ENCODE results near the gene PALM2AKAP2. TPM values are rescaled to one million over a fixed set of nuclear protein-coding genes. Genes with fewer than 3 reads are reported as not detected.

Gene PALM2AKAP2
- total and polyA plus RNA-seq, 7 donors = 0.60 to 4.5 (median 1.2) TPM; not detected in 1

GRCh38 chr9:109781086-109781485, 1.1 kb downstream of the PALM2AKAP2 start:
- H3K9me3 ChIP-seq = no peaks in the 10 kb centered on the region
- TF ChIP-seq EP300 (IDR thresholded peaks at IDR 0.05) = no peak
- TF ChIP-seq CTCF (IDR thresholded peaks at IDR 0.05) = no peak
- WGBS, 2 donors = 64 to 72% methylated on average over 5 of the region's 5 CpGs
- intact Hi-C loops (cut with DNase I) = no loop called here
- H3K27me3 ChIP-seq = peaks cover 0 to 5% (median 0%) of the 10 kb centered on the region in 3 donors
- no peak for DNase-seq
- peak overlapping the region in 3 of 4 donors; percentile 16 to 71 (median 38) for H3K27ac ChIP-seq
- H3K4me3 ChIP-seq = peak overlapping the region in 3 of 4 donors; percentile 50 to 68 (median 63)
- H3K4me1 ChIP-seq = peaks cover 0 to 15% (median 10%) of the 10 kb centered on the region in 4 donors
- H3K36me3 ChIP-seq = no peaks in the 10 kb centered on the region

DNA sequence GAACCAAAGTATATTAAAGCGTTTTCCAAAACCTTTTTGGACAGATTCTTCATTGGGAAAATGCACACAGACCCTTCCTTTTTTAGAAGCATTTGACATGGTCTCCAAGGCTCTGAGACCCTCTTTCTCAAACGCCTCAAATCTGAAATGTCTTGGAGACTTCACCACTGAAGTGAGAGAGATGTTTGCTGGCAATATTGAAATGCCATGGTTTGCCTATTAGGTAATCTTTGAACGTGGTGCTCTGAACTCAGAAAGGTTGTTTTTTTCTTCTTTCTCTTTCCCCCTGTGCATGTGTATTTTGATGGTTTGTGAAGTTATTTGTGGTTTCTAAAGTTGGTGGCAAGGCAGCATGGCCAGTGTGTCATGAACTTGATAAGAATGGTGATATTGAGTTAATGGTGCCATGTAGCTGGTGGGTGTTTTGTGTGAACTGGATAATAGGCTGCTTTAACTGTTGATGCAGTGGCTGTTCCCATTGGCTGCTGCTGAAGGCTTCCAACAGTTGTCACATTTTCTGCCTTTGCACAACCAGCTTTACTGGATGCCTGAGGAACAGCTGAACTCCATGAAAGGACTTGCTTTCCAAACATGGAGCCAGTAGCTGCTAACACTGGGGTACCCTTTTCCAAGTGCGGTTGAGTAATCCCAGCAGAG, 1.7 kb downstream of the PALM2AKAP2 start:
- 67 to 72% methylated on average over 4 of the region's 4 CpGs for WGBS, 2 donors
- peak; percentile 71 for DNase-seq
- TF ChIP-seq CTCF (IDR thresholded peaks at IDR 0.05) (no peak), EP300 (IDR thresholded peaks at IDR 0.05) (no peak), POLR2AphosphoS5 (IDR thresholded peaks at IDR 0.05) (peak in 1 of 4 donors; percentile 25), POLR2A (IDR thresholded peaks at IDR 0.05) (no peak)
- H3K27ac ChIP-seq = peak overlapping the region in 1 of 4 donors; percentile 71
- H3K27me3 ChIP-seq = peaks cover 0 to 5% (median 0%) of the 10 kb centered on the region in 3 donors
- H3K4me3 ChIP-seq = peak overlapping the region in 2 of 4 donors; percentile 63 to 68
- H3K4me1 ChIP-seq = peaks cover 0 to 15% (median 10%) of the 10 kb centered on the region in 4 donors
- intact Hi-C loops (cut with DNase I) = no loop called here
- no peaks in the 10 kb centered on the region for H3K36me3 ChIP-seq
- H3K9me3 ChIP-seq = no peaks in the 10 kb centered on the region

GRCh38 chr9:109787735-109788134, 7.7 kb downstream of the PALM2AKAP2 start:
- intact Hi-C loops (cut with DNase I) = no loop called here
- Histone ChIP-seq H3K36me3 (no peaks in the 10 kb centered on the region), H3K4me3 (no peak overlapping the region), H3K4me1 (peaks cover 0 to 14% (median 3%) of the 10 kb centered on the region in 4 donors), H3K9me3 (no peaks in the 10 kb centered on the region), H3K27me3 (no peaks in the 10 kb centered on the region), H3K27ac (no peak overlapping the region)
- no peak for DNase-seq
- no peak for TF ChIP-seq CTCF (IDR thresholded peaks at IDR 0.05)
- no peak for TF ChIP-seq EP300 (IDR thresholded peaks at IDR 0.05)
- TF ChIP-seq POLR2AphosphoS5 (IDR thresholded peaks at IDR 0.05) = no peak
- TF ChIP-seq POLR2A (IDR thresholded peaks at IDR 0.05) = no peak
- 94 to 95% methylated on average over 3 of the region's 3 CpGs for WGBS, 2 donors

GRCh38 chr9:109789556-109789955, 9.6 kb downstream of the PALM2AKAP2 start:
- Histone ChIP-seq H3K9me3 (no peaks in the 10 kb centered on the region), H3K36me3 (no peaks in the 10 kb centered on the region), H3K4me1 (peaks cover 0 to 31% (median 18%) of the 10 kb centered on the region in 4 donors), H3K27ac (no peak overlapping the region), H3K4me3 (no peak overlapping the region), H3K27me3 (no peaks in the 10 kb centered on the region)
- WGBS, 2 donors = 62 to 73% methylated on average over 5 of the region's 5 CpGs
- DNase-seq = no peak
- intact Hi-C loops (cut with DNase I) = no loop called here
- no peak for TF ChIP-seq CTCF (IDR thresholded peaks at IDR 0.05)

GRCh38 chr9:109789971-109790370, 10.0 kb downstream of the PALM2AKAP2 start:
- Histone ChIP-seq H3K36me3 (no peaks in the 10 kb centered on the region), H3K27ac (no peak overlapping the region), H3K9me3 (no peaks in the 10 kb centered on the region), H3K4me1 (peaks cover 0 to 32% (median 18%) of the 10 kb centered on the region in 4 donors), H3K4me3 (no peak overlapping the region), H3K27me3 (no peaks in the 10 kb centered on the region)
- no peak for DNase-seq
- no peak for TF ChIP-seq CTCF (IDR thresholded peaks at IDR 0.05)
- no peak for TF ChIP-seq EP300 (IDR thresholded peaks at IDR 0.05)
- TF ChIP-seq POLR2AphosphoS5 (IDR thresholded peaks at IDR 0.05) = no peak
- TF ChIP-seq POLR2A (IDR thresholded peaks at IDR 0.05) = no peak
- 62 to 79% methylated on average over 3 of the region's 3 CpGs for WGBS, 2 donors
- intact Hi-C loops (cut with DNase I) = no loop called here
